ENCODE measurements around the gene SAMD3.

Gene SAMD3

DNA sequence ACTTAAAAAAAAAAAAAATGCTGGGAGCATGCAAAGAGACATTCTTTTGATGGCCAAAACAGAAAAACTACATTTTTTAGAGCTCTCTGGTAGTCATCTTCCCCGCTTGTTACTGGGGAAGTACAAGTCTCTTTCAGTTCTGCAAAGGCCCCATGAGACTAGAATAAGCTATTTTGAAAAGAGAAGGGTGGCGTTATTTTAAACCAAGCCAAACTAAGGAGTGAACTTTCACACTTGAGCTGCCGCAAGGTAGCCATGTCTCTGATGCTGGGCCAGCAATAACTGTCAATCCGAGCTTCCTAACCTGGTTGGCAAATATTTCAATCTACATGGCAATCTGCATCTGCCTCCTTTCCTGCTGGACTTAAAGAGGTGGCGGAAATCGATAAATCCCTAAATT is 107.7 kb downstream of the SAMD3 start:
- DNase-seq (ENCODE audit: low read depth) = no peak
- TF ChIP-seq, protein P1, sequence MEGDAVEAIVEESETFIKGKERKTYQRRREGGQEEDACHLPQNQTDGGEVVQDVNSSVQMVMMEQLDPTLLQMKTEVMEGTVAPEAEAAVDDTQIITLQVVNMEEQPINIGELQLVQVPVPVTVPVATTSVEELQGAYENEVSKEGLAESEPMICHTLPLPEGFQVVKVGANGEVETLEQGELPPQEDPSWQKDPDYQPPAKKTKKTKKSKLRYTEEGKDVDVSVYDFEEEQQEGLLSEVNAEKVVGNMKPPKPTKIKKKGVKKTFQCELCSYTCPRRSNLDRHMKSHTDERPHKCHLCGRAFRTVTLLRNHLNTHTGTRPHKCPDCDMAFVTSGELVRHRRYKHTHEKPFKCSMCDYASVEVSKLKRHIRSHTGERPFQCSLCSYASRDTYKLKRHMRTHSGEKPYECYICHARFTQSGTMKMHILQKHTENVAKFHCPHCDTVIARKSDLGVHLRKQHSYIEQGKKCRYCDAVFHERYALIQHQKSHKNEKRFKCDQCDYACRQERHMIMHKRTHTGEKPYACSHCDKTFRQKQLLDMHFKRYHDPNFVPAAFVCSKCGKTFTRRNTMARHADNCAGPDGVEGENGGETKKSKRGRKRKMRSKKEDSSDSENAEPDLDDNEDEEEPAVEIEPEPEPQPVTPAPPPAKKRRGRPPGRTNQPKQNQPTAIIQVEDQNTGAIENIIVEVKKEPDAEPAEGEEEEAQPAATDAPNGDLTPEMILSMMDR (IDR thresholded peaks at IDR 0.05; ENCODE audit: control insufficient read depth, insufficient read depth, low read depth, low read length, missing control alignments) = no peak
- H3K4me3 ChIP-seq (ENCODE audit: control insufficient read depth, low read depth, low read length) = no peak overlapping the region

DNA sequence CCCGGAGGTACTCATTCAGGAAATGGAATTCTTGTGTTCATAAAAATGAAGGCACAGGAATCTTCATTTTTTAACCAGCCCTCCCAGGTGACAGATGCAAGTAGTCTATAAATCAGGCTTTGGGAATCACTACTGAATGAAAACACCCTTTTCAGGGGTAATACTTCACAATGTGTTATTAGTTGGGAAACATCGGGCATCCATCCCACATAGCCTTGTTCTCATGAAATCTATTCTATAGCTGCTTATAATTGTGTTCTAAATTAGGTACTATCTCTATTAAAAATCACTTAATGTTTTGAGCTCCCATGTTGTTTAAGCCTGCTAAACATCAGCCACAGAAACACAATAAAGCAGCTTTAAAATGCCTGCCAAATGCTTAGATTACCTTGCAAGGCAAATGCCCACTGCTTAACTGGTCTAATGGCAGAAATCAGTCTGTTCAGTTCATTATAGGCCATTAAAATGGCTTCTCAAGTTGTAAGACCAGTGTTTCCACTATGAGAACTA is 109.5 kb downstream of the SAMD3 start:
- no peak overlapping the region for H3K4me3 ChIP-seq (ENCODE audit: control insufficient read depth, low read depth, low read length)
- TF ChIP-seq, protein P1 (IDR thresholded peaks at IDR 0.05; ENCODE audit: control insufficient read depth, insufficient read depth, low read depth, low read length, missing control alignments) = no peak
- no peak for DNase-seq (ENCODE audit: low read depth)

DNA sequence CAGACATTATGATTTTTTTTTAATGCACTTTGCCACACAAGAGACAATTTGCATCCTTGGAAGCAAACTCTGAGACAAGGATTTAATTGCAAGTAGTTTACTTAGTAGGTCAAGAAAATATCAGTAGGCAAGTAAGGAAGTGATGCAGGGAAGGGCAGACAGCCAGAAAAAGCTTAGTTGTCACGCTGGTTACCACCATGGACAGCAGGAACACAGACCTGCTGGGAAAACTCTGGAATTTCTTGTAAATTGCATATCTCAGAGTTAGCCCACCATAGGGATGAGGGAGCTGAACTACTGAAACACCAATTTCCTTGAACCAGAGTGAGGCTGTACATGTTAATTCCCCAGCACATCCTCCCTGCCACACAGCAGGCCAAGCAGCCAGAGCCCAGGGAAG is 111.7 kb downstream of the SAMD3 start:
- no peak overlapping the region for H3K4me3 ChIP-seq (ENCODE audit: control insufficient read depth, low read depth, low read length)
- DNase-seq (ENCODE audit: low read depth) = no peak
- TF ChIP-seq, protein P1 (IDR thresholded peaks at IDR 0.05; ENCODE audit: control insufficient read depth, insufficient read depth, low read depth, low read length, missing control alignments) = no peak

DNA sequence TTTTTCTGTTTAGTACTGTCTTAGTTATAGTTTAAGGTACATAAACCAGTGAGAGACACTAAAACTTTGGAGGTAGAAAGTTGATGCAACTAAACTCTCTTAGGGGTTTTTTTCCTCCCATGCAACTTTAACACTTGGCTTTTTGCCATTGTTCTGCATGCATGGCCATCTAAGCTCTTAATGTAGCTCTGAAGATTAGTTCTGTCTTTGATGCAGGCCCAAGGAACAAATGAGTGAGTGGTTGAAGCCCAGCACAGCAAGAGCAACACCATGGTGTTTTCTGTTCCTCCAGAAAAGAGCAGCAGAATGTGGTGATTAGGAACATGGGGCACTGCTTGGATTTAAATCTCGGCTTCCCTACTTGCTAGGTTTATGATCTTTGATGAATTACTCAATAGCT is 115.0 kb downstream of the SAMD3 start:
- DNase-seq (ENCODE audit: low read depth) = no peak
- H3K4me3 ChIP-seq (ENCODE audit: control insufficient read depth, low read depth, low read length) = no peak overlapping the region
- TF ChIP-seq, protein P1 (IDR thresholded peaks at IDR 0.05; ENCODE audit: control insufficient read depth, insufficient read depth, low read depth, low read length, missing control alignments) = no peak

DNA sequence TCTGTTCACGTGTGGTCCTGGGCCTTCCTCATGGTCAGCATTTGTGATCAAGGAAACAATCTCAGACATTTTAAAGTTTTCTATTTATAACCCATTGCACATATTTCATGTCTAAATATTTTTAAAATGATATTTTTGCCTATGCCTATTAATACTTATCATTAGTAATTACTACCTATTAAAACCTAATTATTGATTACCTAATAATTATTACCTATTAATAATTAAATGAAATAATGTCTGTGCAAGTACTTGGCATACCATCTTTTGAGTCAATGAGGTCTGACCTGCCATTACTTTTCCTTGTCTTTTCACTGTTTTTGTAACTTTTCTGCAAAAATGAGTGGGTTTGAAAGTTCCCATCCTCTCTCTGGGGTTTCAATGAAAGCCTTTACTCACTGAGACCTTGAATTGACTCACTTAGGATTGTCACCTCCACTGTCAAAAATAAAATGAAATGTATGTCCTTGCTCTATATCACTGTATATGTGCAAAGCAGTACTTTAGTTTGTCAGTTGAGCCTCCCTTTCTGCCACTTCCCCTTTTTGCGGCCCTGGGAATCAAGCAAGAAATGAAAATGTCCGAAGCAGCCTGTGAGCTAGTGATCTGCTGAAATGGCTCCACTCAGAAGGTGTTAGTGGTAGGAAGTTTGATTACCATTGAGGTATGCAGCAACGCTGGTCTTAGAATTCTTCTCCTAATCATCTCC is 116.6 kb downstream of the SAMD3 start:
- no peak for DNase-seq (ENCODE audit: low read depth)
- TF ChIP-seq, protein P1 (IDR thresholded peaks at IDR 0.05; ENCODE audit: control insufficient read depth, insufficient read depth, low read depth, low read length, missing control alignments) = no peak
- no peak overlapping the region for H3K4me3 ChIP-seq (ENCODE audit: control insufficient read depth, low read depth, low read length)

DNA sequence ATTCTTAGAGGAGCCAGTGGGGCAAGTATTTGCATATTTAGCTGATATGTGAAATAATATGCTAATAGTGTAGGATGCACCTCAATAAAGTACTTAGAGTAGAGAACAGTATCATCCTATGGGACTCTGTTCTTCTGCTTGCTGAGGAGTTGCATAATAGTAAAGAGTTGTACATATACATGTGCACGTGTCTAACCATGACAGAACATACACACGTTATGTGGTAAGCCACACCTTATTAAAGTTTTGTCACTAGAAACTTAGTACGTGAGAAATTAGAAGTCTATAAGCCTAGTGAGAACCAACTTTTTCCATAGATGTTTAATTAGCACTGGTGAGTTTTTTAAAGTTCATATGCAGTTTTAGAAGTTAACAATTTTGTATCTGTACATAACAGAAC is 123.6 kb downstream of the SAMD3 start:
- H3K4me3 ChIP-seq (ENCODE audit: control insufficient read depth, low read depth, low read length) = no peak overlapping the region
- DNase-seq (ENCODE audit: low read depth) = no peak
- TF ChIP-seq, protein P1 (IDR thresholded peaks at IDR 0.05; ENCODE audit: control insufficient read depth, insufficient read depth, low read depth, low read length, missing control alignments) = no peak
